Muscle of back (tissue), 11 donors: ENCODE results near the gene CRYGS. TPM values are rescaled to one million over a fixed set of nuclear protein-coding genes. Genes with fewer than 3 reads are reported as not detected.

Source experiments
- DNase-seq, 3 donors: peaks; one replicate each; pipeline versions ENCODE4 v3.0.0 to v3.0.0-alpha.2; 2013
- polyA plus RNA-seq, 10 donors: library from polyadenylated mRNA; unstranded; fragments of 120-200 nt; gene quantifications; one replicate each; pipeline ENCODE4 v1.2.1, GENCODE V29; 2013; ENCODE audit not compliant: insufficient read length in 10 of 10

Gene CRYGS
- polyA plus RNA-seq, 10 donors = 1.6 to 5.1 (median 2.4) TPM

DNA sequence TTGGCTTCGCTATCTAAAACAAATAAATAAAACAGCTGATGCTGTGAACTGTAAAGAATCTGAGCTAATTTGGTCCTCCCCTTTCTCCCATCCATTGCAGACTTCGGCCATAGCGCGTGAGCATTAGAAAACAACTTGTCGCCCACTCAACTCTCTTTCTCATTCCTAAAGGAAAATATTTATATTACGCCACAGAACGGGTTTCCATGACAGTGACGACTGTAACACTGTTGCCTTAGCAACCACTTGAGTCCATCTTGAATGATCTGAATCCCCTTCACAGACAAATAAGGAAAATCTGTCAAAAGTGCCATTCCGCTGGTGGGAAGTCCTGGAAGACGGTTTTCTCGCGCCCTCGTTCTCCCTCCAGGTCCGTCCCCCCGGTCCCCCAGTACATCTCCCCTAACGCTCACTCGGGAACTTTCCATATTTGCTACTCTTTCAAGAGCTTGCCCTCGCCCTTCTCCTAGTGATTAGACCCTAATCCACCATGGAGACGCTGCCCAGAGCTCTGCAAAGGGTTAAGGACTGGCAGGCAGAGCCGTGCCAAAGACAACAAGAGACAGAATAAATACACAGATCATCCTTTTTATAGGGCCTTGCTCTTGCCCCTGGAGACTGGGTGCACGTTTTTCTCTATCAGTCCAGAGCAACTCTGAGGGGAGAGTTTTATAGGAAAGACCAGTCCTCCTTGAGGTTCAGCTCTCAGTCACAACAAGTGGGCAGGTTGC is 50.5 kb downstream of the CRYGS start:
- no peak for DNase-seq

DNA sequence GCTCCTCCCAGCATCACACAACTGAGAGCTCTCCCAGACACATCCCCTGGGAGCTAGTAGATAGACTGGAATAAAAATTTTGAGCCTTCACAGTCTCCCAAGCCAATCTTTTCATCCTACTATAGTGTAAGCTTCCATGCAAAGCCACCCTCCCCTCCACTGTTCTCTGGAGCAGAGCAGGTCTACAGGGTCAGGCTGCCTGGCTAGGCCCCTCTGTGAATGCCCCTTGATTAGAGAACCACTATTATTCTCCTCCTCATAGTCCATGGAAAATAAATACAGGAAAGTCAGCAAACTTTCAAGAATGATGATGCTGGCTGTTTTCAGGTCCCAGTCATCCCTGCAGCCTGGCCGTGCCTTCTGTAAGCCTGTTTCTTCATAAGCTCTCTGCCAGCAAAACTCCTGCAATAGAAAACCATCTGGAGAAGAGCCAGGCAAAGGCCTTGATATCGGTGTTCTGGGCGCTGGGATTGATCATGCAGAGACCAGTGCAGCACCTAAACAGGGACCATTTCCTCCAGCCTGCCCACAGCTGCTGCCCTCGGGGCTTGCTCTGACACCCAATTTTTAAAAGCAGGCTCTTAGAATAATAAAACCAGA is 51.7 kb downstream of the CRYGS start:
- no peak for DNase-seq

DNA sequence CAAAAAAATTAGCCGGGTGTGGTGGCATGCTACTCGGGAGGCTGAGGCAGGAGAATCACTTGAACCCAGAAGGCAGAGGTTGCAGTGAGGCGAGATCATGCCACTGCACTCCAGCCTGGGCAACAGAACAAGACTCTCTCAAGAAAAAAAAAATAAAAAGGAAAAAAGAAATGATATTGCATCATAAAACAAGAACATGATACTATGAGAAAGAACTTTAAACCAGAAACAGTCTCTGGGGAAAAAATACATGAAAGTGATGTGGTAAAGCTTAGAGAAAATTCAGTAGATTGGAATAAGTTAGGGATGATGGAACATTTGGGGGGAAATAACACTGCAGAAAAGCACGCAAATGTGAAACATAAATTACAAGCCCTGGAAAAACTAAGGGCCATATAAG is 54.7 kb downstream of the CRYGS start:
- no peak for DNase-seq

Other genes with a start within 250 kb of the CRYGS start
- gene DGKG, start 182.1 kb downstream of the CRYGS start, polyA plus RNA-seq = 1 to 10 TPM in 9 of 10 donors, under 1 TPM in 1; 0.49 to 4.3 (median 2.4) TPM
- gene TBCCD1, start 23.0 kb upstream of the CRYGS start, polyA plus RNA-seq = 10 to 100 TPM in 9 of 10 donors, 1 to 10 TPM in 1; 9.9 to 15.5 (median 12.8) TPM
- 10 to 100 TPM; 40.0 to 52.1 (median 41.5) TPM for gene DNAJB11, start 26.3 kb upstream of the CRYGS start, polyA plus RNA-seq
- 1 to 10 TPM in 2 of 10 donors, under 1 TPM in 3, not detected in 5; 0.16 to 9.2 (median 0.17) TPM for gene AHSG, start 68.7 kb upstream of the CRYGS start, polyA plus RNA-seq
- gene FETUB, start 96.0 kb upstream of the CRYGS start, polyA plus RNA-seq = under 1 TPM in 5 of 10 donors, not detected in 5; 0.08 to 0.42 (median 0.35) TPM
- gene HRG, start 121.6 kb upstream of the CRYGS start, polyA plus RNA-seq = under 1 TPM in 5 of 10 donors, not detected in 5; 0.04 to 0.50 (median 0.20) TPM
- under 1 TPM in 4 of 10 donors, not detected in 6; 0.07 to 0.70 (median 0.12) TPM for gene KNG1, start 173.0 kb upstream of the CRYGS start, polyA plus RNA-seq
- gene EIF4A2, start 239.2 kb upstream of the CRYGS start, polyA plus RNA-seq = 100 to 1,000 TPM; 480 to 620 (median 560) TPM